GM06990 (cell line): ENCODE measurements around the gene DET1.
"Not testable (repeated sequence)": the region's sequence is repeated elsewhere in the genome, so short reads cannot be mapped to it uniquely, and the experiment has no call there.

Experiments used
- DNase-seq: peaks from one replicate; pipeline ENCODE4 v3.0.0-alpha.2; 2011; ENCODE audit not compliant: insufficient read length; ENCODE audit errors: extremely low read depth
- H3K27me3 ChIP-seq: replicated peaks from 2 replicates; pipeline ENCODE4 v1.6.0; 2011; ENCODE audit warnings: low read length; ENCODE audit not compliant: control insufficient read depth, insufficient read depth
- H3K36me3 ChIP-seq: 2 replicates; pipeline ENCODE4 v1.5.1; 2011; ENCODE audit warnings: low read length; ENCODE audit not compliant: control insufficient read depth, insufficient read depth
- H3K4me3 ChIP-seq: replicated peaks from 2 replicates; pipeline ENCODE4 v1.5.1; 2011; ENCODE audit warnings: low read depth, mild to moderate bottlenecking, control low read depth, low read length
- CTCF ChIP-seq: IDR thresholded peaks from 2 replicates; pipeline ENCODE4 v1.5.1; 2011; ENCODE audit warnings: low read length, control low read depth, mild to moderate bottlenecking, inconsistent platforms; ENCODE audit not compliant: insufficient read depth, poor library complexity, severe bottlenecking

Gene DET1

GRCh38 chr15:88525418-88525817, 21.1 kb downstream of the DET1 start:
- Histone ChIP-seq H3K4me3 (no peak overlapping the region), H3K27me3 (no peaks in the 10 kb centered on the region), H3K36me3 (peaks cover 2% of the 10 kb centered on the region)
- TF ChIP-seq CTCF, result no peak
- no peak for DNase-seq

- H3K27me3 ChIP-seq, H3K4me3 ChIP-seq, DNase-seq, H3K36me3 ChIP-seq: not testable (repeated sequence)
These were observed 22.4 kb downstream of the DET1 start for GRCh38 chr15:88524094-88524493.

GRCh38 chr15:88518903-88519302, 27.6 kb downstream of the DET1 start:
- Histone ChIP-seq H3K27me3 (no peaks in the 10 kb centered on the region), H3K36me3 (no peaks in the 10 kb centered on the region), H3K4me3 (no peak overlapping the region)
- TF ChIP-seq CTCF, result no peak
- no peak for DNase-seq

GRCh38 chr15:88513195-88513594, 33.3 kb downstream of the DET1 start:
- DNase-seq, result no peak
- Histone ChIP-seq H3K4me3 (no peak overlapping the region), H3K36me3 (no peaks in the 10 kb centered on the region), H3K27me3 (no peaks in the 10 kb centered on the region)
- no peak for TF ChIP-seq CTCF

- no peak for DNase-seq
These were observed 33.9 kb downstream of the DET1 start for GRCh38 chr15:88512601-88513000.

GRCh38 chr15:88512078-88512477, 34.4 kb downstream of the DET1 start:
- H3K36me3 ChIP-seq, result no peaks in the 10 kb centered on the region
- DNase-seq, result no peak

More at GRCh38 chr15:88512601-88513000, 33.9 kb downstream of the DET1 start:
- H3K4me3 ChIP-seq, result no peak overlapping the region
- no peak for TF ChIP-seq CTCF
- H3K27me3 ChIP-seq, result no peaks in the 10 kb centered on the region
- H3K36me3 ChIP-seq, result no peaks in the 10 kb centered on the region

More at GRCh38 chr15:88512078-88512477, 34.4 kb downstream of the DET1 start:
- H3K4me3 ChIP-seq, result no peak overlapping the region
- TF ChIP-seq CTCF, result no peak
- H3K27me3 ChIP-seq, result no peaks in the 10 kb centered on the region
